Stomach (tissue), 4 donors: ENCODE results near the gene CERT1.

Source experiments
- POLR2A ChIP-seq, 4 donors: fragments of 450-650 bp; IDR thresholded peaks; one replicate each; pipeline ENCODE4 v1.6.1; 2016; ENCODE audit warnings: antibody characterized with exemption in 4 of 4, control low read depth in 2 of 4, mild to moderate bottlenecking in 1 of 4, moderate library complexity in 1 of 4
- POLR2AphosphoS5 ChIP-seq, 3 donors: sonication (generic); formaldehyde crosslinking; IDR thresholded peaks; one replicate each; pipeline ENCODE4 v1.6.1; 2016; ENCODE audit warnings: antibody characterized with exemption in 3 of 3
- TF ChIP-seq, protein P1 (sequence below), 7 experiments: fragments of 450-650 bp in 4 of 7; fragments of 200-600 bp in 3 of 7; sonication (generic) in 3 of 7; IDR thresholded peaks; one replicate each; pipeline ENCODE4 v1.5.1; 2016 to 2019; ENCODE audit warnings: antibody characterized with exemption in 7 of 7, control low read depth in 2 of 7, mild to moderate bottlenecking in 1 of 7

- TF ChIP-seq, protein P1, sequence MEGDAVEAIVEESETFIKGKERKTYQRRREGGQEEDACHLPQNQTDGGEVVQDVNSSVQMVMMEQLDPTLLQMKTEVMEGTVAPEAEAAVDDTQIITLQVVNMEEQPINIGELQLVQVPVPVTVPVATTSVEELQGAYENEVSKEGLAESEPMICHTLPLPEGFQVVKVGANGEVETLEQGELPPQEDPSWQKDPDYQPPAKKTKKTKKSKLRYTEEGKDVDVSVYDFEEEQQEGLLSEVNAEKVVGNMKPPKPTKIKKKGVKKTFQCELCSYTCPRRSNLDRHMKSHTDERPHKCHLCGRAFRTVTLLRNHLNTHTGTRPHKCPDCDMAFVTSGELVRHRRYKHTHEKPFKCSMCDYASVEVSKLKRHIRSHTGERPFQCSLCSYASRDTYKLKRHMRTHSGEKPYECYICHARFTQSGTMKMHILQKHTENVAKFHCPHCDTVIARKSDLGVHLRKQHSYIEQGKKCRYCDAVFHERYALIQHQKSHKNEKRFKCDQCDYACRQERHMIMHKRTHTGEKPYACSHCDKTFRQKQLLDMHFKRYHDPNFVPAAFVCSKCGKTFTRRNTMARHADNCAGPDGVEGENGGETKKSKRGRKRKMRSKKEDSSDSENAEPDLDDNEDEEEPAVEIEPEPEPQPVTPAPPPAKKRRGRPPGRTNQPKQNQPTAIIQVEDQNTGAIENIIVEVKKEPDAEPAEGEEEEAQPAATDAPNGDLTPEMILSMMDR (IDR thresholded peaks at IDR 0.05): no peak
- TF ChIP-seq POLR2AphosphoS5 (IDR thresholded peaks at IDR 0.05) (no peak), POLR2A (IDR thresholded peaks at IDR 0.05) (no peak)
Measured at GRCh38 chr5:75446068-75446467, 65.4 kb downstream of the CERT1 start.
